GM19023 (cell line): ENCODE results near the gene DDX41.

Experiments used
- ATAC-seq: cut with Tn5 transposase; IDR thresholded peaks from one replicate; pipeline ENCODE4 v1.9.1; 2021; ENCODE audit warnings: mild to moderate bottlenecking, moderate library complexity; ENCODE audit not compliant: unreplicated experiment

DDX41 gene

GRCh38 chr5:177469750-177470525 is 46.8 kb downstream of the DDX41 start:
- no peak for ATAC-seq

GRCh38 chr5:177468685-177469628 is 47.8 kb downstream of the DDX41 start:
- ATAC-seq: no peak

DNA sequence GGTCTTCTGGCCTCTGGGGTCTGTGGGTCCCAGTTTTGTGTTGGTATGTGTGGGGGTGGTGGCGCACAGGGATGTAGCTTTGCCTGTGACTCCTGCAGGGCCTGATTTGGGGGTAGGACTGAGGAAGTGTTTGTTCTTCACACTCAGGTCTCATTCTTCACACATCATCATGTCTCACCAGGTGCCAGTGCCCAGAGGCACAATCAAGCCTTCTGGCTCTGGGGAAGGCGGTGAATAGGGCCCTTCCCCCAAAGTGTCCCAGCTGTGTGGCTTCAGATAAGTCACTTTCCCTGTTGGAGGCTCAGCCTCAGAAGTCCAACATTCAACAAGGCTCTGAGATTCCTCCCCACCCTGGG is 48.5 kb downstream of the DDX41 start:
- ATAC-seq: no peak

DNA sequence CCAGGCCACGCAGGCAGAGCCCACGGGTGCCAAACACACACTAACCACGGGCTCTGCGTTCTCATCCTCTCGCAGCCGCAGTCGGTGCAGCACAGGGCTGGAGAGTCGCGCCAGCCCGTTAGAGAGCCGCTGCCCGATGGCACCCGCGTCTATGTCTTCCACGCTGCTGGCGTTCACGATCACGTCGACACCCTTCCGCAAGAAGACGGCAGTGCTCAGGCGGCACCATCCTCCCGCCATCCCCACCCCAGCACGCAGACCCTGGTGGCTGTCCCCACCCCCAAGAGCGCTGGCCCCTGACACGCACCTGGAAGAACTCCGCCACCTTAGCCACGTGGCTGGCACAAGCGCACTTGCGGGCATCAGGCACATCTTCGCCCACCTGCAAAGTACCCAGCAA is 49.3 kb downstream of the DDX41 start:
- ATAC-seq: no peak

GRCh38 chr5:177466861-177467260 is 49.9 kb downstream of the DDX41 start:
- ATAC-seq: no peak

- no peak for ATAC-seq
Measured at GRCh38 chr5:177465044-177465443, 51.7 kb downstream of the DDX41 start.

DNA sequence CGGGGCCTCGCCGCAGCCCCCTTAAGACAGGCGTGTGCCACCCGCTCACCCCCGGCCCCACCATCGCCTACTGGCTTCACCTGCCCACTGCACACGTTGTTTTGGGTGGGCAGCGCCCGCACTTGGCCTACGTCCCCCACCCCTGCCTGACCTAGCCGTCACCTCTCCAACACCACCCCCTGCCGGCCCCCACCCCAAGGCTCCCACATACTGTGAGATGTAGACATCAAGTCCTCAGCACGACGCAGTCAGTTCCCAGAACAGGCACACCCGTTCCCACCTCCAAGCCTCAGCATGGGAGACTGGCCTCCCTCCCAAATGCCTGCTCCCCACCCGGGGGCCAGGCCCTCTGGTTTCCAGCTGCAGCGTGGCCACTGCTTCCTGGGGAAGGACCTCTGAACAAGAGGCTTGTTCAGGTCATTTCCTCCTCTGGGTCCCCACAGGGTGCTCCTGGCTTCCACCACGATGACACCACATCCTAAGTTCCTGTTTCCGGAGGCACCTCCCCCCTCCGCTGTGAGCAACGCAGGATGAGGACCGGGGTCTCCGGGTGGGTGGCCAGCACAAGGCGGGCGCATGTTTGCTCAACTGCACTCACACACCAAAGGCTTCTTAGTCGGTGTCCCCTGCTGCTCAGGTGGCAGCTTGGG is 54.6 kb downstream of the DDX41 start:
- no peak for ATAC-seq
